Ureter (tissue), 1 donor: ENCODE measurements around the gene ALDH1A1. TPM values are rescaled to one million over a fixed set of nuclear protein-coding genes. Genes with fewer than 3 reads are reported as not detected.
"Not testable (repeated sequence)": the region's sequence is repeated elsewhere in the genome, so short reads cannot be mapped to it uniquely, and the experiment has no call there.

Experiments used
- DNase-seq: peaks from one replicate; pipeline ENCODE4 v3.0.0-alpha.2; 2020; ENCODE audit warnings: low spot score
- total RNA-seq: library from RNA; stranded (reverse); gene quantifications from one replicate; pipeline ENCODE4 v1.2.4, GENCODE V29; 2023
- donor health status: DM: yes; HTN: yes; CAD: no.

ALDH1A1 gene
- total RNA-seq, 1 donor from 2014 or later: 18.7 TPM

DNA sequence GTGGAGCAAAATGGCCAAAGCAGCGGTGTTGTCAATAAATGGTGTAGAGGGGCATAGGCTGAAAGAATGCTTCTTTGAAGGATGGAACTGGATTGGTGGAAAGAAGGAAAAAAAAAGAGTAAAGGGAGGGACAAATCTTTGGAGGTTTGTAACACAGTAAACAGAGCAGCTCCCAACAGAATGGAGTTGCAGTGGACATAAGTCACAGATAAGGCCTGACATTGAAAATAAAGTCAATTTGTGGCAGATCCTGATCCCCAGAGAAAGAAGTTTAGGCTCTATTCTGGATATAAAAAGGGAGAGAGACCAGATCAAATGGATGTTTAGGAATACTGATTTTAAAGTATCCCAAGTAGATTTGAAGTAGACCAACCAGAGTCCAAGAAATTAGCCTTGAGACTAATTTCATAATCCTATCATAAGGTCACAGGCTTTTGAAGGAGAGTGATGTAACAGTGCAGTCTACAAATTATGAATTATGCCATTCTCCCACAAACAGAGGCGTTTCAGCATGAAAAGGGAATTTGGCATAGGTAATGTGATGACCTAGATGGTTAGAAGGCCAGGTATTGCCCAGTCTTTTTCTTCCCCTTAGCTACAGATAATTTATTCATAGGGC lies 8.9 kb downstream of the ALDH1A1 start:
- no peak for DNase-seq

DNA sequence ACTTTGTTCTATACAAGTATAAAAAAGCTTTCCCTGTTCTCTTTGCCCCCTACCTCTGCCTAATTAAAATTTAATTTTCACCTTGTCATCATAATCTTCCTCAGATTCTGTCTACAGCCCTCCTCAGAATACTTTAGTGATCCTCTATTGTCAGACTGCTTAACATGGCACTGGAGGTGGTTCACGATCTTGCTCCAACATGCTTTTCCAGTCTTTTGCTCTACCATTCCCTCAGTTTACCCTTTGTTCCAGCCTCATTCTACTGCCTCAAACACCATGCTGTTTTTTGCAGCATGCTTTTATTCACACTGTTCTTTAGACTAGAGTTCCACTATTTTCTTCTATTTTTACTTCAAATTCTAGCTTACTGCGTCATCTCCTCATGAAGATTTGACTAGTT lies 10.4 kb downstream of the ALDH1A1 start:
- no peak for DNase-seq

DNA sequence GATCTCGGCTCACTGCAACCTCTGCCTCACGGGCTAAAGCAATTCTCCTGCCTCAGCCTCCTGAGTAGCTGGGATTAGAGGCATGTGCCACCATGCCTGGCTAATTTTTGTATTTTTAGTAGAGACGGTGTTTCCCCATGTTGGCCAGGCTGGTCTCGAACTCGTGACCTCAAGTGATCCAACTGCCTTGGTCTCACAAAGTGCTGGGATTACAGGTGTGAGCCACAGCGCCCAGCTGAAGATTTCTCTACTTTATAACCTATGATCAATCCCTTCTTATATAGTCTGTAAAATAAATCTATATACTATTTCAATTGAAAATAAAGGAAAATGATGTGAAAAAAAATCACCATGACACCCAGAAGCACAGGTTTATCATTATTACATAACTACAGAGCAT lies 13.3 kb downstream of the ALDH1A1 start:
- not testable (repeated sequence) for DNase-seq

DNA sequence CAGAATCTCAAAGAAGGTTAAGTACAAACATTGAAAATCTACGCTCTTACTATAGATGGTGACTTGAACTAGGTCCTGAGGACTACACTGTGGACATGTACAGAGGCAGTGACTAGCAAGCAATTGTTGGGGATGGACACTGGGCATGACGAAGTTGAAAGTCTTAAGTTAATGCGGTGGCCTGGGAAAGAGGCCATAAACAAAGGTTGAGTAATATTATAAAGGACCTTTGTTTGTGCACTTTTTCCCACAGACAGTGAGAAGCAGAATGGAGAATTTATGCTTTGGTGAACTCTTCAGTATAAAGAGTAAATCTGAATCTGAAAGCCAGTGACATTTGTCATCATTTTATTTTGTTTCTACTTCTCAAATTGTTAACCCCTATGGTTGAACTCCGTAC lies 15.3 kb downstream of the ALDH1A1 start:
- DNase-seq: no peak

DNA sequence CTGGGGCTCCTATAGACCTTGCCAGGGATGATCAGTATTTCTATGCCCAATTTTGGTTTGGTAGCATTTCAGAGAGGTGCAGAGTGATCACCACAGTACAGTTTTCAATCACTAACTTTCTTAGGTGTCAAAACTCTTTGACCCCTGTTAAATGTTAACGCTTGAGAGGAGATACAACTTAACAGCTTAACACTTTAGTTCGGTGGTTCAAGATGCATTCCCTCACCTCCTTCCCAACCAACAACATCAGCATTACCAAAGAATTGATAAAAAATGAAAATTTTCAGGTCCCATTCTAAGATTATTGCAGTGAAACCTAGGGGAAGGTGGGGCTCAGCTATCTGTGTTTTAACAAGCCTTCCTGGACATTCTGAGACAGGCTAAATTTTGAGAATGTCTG lies 16.2 kb downstream of the ALDH1A1 start:
- DNase-seq: no peak

DNA sequence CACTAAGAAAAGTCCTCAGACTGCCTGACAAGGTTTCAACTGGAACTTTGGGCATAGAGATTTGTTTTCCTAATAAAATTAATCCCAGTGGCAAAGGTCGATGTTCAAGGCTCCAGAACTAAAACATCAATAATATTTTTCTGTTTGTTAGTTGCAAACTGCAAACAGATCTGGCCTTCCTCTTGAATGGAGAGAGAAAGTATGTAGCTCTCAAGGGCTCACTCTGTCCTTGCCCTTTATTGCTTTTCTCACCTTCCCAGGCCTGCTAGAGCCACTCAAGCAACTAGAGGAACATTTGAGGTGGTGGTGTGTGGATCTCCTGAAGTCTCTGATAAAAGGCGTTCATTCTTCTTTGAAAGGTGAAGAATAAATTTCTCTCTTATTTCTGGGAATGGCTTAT lies 16.6 kb downstream of the ALDH1A1 start:
- DNase-seq: no peak

DNA sequence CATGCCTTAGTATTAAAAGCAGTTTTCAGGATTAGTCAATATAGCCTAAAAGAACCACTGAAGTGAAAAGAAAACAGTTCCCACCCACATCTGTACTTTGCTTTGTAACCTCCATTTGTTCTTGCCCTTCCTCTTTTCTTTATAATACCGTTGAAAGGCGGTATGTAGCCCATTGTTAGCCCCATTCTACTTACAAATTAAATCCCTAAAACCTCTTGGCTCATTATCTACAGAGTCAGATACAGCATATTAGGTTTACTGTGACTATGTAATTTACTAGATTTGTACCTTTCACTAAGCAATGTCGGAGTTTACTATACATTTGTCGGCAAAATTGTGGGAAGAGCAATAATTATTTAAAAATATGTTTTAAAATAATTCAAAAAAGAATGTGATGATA lies 17.3 kb downstream of the ALDH1A1 start:
- no peak for DNase-seq

DNA sequence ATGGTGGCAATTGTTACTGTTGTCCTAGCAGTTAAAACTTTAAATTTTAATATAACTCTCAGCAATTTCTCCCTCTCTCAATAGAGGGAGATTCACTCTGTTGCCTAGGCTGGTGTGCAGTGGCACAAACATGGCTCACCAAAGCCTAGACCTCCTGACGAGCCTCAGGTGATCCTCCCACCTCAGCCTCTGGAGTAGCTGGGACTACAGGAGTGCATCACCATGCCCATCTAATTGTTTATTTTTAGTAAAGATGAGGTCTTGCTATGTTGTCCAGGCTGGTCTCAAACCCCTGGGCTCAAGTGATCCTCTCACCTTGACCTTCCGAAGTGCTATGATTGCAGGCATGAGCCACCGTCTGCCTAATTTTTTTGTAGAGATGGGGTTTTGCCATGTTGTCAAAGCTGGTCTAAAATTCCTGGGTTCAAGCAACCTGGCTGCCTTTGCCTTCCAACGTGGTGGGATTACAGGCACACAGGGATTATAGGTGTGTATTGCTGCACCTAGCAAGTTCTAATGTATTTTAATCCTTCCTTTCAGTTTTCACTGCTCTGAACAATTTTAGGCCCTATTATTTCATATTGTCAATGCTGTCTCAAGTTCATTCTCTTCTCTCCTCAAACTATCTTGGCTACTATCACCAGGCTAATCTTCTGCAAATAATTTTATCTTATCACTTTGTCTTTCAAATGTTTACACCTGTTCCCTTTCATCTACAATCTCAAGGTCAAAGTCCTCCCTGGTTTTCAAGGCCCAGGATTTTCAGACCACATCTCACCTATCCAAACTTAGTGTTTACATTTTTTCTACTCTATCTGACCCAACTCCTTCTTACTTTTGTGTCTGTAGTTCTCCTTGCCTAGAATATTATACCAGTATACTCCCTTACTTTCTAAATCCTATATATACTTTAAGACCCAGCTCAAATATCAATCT lies 18.9 kb downstream of the ALDH1A1 start:
- no peak for DNase-seq

DNA sequence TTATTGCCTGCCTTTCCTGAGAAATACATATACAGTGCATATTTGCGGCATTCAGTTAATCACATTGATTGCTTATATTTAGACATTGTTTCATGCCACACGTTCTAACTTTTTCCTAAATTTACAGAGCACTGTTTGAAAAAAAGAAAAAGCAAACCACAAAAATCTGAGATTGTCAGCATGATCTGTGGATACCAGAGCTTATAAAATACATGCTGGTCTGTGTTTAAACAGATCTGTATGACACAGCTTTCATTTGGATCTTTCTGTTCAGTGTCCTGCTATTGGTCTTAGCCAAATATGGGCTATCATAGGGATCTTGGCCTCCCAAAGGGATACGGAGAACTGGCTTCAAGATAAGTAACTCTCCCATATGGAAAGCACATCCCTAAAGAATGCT lies 20.2 kb downstream of the ALDH1A1 start:
- no peak for DNase-seq

DNA sequence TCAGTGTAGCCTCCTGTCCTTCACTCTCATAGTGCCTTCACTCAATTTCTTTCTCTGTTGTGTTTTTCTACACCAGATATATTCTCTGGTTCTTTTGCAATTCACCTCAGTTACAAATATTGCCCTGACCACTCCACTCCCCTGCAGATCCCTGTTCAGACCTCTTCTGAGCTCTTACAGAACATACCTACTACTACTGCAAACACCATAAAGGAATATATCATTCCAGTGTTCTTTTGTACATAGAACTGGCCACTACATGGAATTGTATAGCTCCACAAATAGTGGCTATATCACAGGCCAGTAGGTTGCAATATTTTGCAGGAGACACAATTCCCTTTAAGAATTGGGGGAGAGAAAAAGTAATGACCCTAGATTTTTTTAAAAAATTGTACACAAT lies 21.0 kb downstream of the ALDH1A1 start:
- DNase-seq: no peak

DNA sequence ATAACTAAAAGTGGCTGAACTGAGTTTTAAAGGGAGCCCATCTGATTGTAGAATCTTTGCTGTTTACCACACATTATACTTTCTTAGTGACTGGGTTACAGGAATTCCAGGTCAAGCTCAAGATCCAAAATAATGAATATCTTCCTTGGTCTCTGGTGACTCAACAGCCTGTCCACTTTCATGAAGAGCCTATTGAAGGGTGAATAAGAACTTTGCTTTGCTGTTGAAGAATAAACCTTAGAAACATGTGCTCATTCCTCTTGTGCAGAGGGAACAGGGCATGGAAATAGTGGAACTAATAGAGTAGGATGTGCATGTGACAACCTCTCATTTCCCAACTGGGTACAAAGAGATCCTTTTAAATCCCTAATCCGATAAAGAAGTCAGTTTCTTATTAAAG lies 21.4 kb downstream of the ALDH1A1 start:
- no peak for DNase-seq

DNA sequence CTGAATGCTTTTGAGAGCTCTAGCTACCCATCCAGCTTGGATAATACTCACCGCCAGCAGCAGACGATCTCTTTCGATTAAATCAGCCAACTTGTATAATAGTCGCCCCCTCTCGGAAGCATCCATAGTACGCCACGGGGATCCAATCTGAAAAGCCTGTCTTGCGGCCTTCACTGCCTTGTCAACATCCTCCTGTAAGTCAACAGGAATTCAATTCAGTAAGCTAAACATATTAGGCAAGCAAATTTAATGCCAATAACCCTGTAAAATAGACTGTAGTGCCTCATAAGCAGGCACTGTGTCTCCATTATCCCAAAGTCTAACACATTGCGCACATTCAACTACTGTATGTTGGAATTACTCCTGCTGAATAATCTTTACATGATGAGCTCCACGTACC lies 22.0 kb downstream of the ALDH1A1 start:
- DNase-seq: no peak

DNA sequence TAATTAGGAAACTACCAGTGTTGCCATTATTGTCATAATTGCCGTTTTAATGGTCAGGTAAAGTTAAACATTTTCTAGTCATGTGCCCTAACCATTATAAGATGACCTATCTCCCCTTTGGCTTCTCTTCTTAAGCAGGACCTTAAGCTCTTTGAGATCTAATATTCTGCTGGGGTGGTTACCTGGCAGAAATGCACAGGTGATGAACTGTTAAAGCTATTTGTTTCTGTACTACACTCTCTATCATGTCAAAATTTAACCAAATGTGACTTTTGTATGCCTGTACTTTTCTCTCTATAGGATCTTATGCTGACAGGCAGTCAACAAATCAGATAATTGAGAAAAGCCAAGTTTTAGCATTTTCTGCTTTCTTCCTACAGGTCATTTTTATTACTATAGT lies 23.3 kb downstream of the ALDH1A1 start:
- DNase-seq: no peak

DNA sequence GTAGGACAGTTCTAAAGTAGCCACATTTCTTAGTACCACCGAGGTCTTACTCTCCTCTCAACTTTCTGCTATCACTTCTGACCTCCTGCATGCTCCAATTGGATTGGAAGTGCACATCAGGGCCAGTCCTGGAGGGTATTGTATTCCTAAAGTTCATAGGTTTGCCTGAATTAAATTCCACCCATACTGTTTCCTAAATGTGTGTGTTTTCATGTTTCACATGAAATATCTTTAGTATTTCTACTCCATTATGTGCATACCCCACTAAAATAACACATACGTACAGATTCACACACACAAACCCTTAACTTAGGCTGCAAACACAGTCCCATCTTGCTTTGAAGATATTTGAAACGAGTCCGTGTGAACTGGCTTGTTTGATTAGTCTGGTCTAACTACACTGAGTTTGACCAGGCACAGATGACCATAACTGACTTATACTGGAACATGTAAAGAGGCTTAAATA lies 24.8 kb downstream of the ALDH1A1 start:
- no peak for DNase-seq

DNA sequence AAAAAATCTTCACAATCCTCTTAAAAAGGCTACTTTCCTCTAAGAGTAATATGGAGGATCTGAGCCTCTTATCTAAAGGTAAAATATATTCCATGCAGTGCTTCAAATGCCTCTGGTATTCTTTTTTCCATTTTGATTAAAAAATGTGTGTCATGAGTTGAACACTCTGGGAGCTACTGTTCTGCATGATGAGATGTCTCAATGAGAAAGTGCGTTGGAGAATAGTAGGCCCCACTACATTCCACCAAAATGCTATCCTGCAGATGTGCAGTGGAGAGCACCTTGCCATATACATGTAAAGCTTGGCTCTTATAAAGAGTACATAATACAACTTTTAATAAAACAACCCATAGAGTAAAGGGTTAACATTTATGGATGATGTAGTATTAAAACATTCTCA lies 26.3 kb downstream of the ALDH1A1 start:
- no peak for DNase-seq

DNA sequence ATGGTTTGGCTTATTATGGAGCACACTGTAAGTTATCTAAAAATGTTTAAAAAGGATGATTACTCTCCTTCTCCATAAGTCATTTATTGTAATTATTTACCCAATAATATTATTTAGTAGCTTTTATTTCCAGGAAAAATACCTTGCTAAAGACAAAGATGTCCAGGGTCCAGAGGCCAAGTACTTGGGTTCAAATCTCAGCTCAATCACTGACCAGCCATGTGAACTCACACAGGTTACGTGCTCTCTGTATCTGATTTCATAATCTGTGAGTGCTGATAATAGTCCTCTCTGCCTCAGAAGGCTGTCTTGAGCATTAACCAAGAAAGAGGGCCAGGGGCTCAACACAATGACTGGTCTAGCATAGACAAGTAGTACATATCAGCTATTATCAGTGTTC lies 27.0 kb downstream of the ALDH1A1 start:
- DNase-seq: no peak

DNA sequence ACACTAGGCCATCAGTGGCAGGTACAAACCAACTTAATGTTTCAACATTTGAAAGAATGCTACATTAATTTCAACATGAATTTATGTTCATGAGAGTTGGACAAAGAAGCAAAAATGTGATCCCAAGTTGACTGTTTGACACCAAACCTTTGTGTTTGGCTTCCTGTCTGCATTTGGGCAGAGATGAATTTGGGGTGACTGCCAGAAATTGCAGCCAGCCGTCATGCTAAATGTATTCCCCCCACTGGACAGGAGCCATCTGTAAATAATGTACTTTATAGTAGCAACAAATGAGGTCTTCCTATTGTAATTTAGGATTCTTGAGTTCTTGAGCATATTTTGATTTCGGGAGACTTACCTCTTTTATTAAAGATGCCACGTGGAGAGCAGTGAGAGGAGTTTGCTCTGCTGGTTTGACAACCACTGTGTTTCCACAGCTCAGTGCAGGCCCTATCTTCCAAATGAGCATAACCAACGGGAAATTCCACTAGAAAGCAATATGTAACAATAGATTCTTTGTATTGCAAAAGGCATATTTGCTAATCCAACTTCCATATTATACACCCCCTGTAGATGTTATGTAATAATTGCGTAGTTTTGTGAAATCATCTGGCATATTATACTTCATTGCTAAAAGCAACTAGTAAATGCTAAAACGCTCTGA lies 27.6 kb downstream of the ALDH1A1 start:
- no peak for DNase-seq

DNA sequence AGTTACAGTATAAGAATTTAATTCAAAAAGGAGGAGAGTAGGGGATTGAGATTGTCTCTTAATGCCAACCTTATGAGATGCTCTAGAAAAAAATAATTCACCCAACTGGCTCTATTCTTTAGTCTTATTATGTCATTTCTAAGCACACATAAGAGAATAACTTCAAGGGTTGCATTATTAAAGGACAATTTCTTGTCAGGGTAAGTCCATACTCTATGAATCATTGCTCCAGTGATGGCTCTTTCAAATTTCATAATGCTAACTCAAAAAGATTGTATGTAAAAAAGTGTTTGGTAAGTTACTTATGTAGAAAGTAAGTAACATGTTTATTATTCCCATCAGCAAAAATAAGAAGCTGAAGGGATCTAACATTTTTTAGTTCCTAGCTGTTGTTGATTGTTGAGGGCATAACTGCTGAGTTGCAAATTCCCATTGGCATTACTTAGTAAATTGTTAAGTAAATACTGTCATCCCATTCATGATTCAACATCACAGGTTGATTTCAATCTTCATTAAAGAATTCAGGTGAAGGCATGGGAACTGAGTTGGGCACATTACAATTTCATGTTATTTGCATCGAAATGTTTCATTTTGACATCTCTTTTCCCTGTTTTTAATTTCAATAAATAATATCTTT lies 28.6 kb downstream of the ALDH1A1 start:
- DNase-seq: no peak

DNA sequence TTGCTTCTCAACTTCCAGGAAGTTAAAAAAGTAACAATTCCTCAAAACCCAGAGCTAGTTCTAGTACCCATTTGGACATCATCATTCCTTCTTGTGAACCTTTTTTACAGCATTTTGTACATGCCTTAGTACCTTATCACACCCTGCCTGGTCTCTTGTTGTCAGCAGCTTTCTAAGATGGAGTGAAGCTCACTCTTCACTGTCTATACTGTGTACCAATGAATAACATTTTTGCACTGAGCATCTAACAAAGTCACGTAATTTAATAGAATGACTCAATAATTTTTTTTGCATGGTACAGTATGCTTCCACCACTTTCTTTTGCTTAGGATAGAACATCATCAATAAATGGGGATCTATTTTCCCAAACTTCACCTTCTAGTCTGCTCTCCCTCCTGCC lies 29.8 kb downstream of the ALDH1A1 start:
- DNase-seq: no peak

DNA sequence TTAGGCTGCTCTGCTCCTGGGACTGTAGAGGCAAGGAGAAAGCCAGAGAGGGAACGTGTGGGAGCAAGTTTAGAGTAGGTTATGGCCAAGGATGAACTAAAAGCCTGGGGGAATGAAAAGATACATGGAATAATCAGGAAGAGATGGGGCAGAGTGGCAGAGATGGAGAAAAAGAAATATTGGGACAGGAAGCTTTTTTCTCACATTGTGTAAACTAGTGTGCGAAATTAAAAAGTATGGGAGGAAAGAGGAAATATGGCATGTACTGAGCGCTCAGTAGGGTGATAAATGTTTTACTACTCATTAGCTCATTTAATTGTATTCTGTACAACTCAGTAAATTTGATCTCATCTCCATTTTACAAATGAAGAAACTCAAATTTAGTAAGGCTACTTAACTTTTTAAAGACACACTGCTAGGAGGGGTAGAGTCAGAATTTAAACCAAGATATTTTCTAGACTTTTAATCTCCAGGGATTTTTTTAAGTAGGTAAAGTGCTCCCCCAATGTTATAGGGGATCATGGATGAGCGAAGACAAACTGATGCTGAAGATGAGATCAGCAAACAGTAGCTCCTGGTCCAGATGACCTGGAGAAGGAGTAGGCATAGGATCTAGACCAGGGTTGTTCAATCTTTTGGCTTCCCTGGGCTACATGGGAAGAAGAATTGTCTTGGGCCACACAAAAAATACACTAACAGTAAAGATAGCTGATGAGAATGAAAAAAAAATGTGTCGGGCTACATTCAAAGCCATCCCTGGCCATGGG lies 30.8 kb downstream of the ALDH1A1 start:
- no peak for DNase-seq

DNA sequence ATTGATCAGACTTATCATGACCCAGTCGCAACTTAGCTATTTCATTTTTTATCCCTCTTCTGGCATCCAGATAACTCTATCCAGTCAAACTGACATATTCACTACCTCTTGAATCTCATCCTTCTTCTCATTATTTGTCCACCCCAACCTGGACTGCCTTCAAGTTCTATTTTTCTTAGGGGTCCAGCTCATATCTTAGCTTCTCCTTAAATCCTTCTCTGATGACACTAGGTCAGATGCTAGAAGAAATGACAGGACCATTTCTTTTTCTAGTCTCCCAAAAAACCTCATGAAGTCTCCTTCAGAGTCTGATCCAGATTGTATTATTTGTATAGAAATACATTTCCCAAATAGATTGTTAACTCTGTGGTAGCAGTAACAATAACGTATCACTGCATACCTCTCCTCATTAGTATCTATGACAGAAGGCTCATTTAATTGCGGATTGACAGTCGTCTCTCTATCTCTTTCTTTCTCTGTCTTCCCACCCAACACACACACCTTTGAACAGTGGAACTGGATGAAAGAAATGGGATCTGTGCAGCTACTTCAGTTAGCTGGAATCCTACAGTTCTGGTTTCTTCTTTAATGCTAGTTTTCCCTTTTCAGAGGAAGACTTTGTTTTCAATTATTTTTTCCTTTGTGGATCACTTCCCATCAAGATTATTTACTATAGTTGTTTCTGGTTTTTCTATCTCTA lies 33.5 kb downstream of the ALDH1A1 start:
- DNase-seq: no peak
